Midbrain (tissue), 1 donor: Measurements from ENCODE around the gene CNOT2.
"Not testable (repeated sequence)": the region's sequence is repeated elsewhere in the genome, so short reads cannot be mapped to it uniquely, and the experiment has no call there.

Source experiments
- DNase-seq: peaks from one replicate; lab custom pipeline; 2025; lab: John Stamatoyannopoulos, UW

CNOT2 gene

DNA sequence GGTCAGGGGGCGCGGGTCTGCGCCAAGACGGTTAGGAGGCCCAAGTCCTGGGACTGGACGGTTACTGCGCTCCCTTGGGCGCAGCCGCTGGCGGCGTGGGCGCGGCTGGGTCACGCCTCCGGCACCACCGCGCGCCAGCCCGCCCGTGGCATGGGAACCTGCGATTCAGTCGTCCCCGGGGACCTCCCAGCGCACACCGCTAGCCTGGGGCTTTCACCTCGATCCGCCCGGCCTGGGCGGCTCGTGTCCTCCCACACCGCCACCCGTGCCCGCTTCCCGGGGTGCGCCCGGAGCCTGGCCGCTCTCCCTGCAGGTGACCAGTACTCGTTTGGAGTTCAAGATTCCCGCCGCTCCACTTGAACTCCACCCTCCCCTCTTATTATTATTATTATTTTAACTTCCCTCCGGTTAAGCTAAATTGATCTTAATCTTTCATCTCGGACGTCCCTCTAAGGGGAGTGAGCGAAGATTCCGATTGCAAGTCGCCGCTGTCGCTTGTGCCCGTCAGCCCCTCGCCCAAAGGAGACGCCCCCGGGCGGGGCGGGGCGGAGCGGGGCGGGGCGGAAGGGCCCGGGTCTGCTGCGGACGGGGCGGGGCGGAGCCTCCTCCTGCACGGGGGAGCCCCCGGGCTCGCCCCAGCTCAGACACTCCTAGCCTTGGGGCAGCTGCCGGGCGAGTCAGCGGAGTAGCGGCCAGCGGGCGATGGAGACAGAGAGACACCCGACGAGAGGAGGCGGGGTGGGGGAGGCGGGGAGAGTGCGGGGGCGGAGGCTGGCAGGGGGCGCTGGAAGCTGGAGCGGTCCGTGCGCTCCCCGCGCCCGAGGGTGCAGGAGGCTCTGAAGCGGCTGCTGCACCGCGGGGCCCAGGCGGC, 122.7 kb downstream of the CNOT2 start, which contains the start of gene KCNMB4:
TSS of gene KCNMB4 (plus strand) at position 643 of the 871 bp plus-strand sequence. CDS start 445 bp downstream, outside the sequence.
- DNase-seq: peak; percentile 76

DNA sequence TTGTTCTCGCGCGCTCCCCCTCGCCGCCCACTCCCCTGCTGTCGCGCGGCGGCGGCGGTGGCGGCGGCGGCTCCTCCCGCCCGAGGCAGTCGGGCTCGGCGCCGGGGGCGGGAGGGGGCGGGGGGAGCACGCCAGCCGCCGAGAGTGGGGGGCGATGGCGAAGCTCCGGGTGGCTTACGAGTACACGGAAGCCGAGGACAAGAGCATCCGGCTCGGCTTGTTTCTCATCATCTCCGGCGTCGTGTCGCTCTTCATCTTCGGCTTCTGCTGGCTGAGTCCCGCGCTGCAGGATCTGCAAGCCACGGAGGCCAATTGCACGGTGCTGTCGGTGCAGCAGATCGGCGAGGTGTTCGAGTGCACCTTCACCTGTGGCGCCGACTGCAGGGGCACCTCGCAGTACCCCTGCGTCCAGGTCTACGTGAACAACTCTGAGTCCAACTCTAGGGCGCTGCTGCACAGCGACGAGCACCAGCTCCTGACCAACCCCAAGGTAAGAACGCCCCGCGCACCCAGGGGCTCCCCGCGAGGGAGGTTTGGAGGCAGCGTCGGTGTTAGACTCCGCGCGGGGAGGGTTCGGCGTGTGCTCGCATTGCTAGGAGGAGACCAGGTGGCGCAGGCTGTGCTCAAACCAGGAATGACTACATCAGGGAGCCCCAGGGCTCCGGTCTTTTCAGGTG, 123.5 kb downstream of the CNOT2 start:
- DNase-seq: peak; percentile 30

DNA sequence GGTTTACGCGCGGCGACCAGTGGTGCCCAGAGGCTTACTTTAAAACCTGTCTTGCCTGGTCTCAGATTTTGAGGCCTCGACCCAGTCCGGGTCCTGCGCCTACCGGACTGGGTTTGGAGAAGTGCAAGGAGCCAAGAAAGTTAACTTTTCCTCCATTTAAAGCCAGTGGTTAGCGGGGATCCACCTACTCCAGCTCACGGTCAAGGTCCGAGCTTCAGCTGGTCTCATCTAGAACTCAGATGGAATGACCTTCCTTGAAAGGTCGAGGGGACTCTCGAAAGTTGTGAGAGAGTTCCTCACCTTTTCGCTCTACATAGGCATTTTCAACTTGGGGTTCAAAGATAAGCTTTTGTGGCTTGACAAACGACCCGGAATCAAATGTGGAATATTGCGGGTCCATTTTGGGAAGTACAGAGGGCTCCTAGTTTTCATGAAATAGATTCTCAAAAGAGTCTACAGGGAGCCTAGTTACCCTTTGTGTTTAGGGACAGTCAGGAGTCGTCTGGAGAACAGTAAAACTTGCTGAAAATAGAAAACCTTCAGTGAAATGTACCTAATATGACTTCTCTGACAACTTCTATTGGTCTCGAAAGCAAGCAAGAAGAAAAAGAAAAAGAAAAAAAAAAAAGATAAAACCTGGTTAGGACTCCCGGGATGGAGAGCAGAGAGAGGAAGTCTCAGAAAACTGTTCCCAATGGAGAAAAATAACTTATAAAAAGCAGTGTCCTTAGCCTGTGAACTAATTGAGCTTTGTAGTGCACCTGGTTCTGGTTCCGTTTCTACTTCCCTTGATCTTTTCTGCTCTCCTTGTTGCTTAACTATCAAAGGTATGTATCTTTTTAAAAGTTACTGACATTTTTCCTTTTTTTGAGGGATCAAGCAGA, 124.3 kb downstream of the CNOT2 start:
- DNase-seq: peak; percentile 15

DNA sequence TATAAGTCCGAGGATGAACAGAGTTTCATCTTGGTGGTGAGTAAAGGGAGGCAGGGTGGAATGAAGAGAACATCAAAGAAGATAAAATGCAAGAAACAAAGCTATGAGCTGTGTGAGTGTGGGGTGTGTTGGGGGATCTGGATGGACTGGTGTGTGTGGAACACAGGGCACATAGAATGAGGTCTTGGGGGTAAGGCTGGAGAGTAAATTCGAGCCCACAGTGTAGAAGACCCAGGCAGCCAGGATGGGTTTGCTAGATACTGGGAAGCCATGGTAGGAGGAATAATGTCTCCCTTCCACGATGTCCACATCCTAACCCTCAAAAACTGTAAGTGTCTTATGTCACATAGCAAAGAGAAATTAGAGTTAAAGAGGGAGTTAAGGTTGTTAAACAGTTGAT, 129.6 kb downstream of the CNOT2 start:
- DNase-seq: no peak

DNA sequence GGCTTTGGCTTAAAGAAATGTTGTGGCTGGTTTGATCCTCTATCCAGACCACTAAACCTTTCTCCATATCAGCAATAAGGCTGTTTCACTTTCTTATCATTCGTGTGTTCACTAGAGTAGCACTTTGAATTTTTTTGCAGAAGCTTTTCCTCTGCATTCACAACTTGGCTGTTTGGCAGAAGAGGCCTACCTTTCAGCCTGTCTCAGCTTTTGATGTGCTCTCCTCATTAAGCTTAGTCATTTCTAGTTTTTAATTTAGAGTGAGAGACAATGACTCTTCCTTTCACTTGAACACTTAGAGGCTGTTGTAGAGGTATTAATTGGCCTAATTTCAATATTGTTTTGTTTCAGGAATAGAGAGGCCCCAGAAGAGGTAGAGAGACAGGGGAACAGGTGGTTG, 136.6 kb downstream of the CNOT2 start:
- no peak for DNase-seq

DNA sequence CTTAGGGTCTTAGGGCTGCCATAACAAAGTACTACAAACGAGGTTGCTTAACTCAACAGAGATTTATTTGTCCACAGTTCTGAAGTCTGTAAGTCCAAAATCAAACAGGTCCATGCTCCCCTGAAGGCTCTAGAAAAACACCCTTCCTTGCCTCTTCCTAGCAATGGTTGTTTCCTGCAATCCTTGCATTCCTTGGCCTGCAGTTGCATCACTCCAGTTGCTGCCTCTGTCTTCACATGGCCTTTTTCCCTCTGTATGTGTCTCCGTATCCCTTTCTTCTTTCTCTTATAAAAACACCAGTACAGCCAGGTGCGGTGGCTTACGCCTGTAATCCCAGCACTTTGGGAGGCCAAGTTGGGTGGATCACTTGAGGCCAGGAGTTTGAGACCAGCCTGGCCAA, 140.3 kb downstream of the CNOT2 start:
- DNase-seq: no peak

DNA sequence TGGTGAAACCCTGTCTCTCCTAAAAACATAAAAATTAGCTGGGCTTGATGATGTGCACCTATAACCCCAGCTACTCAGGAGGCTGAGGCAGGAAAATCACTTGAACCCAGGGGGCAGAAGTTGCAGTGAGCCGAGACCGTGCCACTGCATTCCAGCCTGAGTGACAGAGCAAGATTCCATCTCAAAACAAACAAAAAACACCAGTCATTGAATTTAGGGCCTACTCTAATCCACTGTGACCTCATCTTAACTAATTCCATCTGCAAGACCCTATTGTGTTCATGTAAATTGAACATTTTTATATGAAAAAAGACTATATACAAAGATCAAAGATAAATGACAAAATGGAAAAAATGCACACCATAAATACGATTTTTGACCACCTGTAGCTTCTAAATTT, 140.7 kb downstream of the CNOT2 start:
- no peak for DNase-seq

DNA sequence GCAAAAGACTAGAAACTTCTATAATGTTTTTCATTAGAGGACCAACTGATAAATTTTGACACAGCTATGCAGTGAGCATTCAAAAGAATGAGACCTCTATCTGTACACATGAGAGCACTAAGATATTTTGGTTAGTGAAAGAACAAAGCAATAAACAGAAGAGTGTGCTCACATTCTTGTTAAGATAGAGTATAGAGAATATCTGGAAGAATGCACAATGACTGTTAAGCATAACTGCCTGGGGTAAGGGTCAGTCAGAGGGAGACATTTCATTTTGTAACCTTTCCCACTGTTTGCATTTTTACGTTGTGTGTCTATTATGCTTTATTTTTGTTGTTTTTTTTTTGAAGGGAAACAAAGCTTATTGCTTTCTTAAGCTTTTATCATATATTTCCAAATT, 143.5 kb downstream of the CNOT2 start:
- DNase-seq: no peak

DNA sequence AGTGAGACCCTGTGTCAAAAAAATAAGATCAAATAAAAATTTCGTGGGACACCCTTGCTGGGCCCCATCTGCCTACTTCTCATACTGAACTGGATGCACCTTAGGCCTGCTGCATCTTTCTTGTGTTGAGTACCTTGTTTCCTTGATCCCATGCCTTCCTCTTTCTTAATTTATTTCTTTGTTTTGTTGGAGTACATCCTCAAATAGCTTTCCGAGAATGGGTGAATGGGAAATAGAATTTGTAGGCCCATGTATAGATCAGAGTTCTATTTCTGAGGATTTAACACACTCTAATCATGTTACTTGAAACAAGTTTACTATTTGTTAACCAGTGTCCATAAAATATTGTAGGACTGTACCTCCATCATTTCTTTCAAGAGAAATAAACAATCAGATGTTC, 146.4 kb downstream of the CNOT2 start:
- no peak for DNase-seq

DNA sequence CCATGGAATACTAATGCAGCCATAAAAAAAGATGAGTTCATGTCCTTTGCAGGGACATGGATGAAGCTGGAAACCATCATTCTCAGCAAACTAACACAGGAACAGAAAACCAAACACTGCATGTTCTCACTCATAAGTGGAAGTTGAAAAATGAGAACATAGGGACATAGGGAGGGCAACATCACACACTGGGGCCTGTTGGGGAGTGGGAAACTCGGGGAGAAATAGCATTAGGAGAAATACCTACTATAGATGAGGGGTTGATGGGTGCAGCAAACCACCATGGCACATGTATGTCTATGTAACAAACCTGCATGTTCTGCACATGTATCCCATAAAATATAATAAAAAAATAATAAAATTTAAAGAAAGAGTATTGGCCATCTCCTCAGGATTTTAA, 149.4 kb downstream of the CNOT2 start:
- DNase-seq: not testable (repeated sequence)

DNA sequence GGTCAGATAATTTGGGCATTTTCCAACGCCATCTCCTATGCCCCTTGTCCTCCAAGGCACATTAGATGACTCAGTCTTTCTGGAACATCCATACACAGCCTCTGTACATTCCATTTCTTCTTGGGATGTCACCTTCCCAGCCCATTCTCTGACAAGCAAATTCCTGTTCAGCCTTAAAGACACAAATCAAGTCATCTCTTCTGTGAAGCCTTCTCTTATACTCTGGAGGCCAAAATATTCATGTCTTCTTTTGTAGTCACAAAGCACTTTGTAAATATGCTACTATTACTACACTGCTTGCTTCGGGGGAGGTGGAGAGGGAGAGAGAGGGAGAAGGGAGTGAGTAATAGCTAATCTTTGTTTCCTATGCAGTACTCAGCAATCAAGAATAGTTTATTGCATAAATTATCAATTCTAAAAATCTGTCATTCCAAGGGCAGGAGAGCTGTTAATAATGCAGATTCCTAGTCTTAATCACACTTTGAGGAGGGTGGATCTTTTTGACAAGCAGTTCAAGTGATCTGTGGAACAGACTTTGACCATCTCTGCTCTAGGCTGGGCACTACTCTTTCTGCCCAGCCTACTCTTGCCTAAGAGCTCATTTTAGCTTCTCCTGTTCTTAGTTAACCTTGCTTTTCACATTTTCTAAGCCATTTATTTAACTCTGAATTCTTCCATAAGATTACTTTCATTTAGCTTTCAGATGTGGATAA, 150.7 kb downstream of the CNOT2 start:
- DNase-seq: no peak

DNA sequence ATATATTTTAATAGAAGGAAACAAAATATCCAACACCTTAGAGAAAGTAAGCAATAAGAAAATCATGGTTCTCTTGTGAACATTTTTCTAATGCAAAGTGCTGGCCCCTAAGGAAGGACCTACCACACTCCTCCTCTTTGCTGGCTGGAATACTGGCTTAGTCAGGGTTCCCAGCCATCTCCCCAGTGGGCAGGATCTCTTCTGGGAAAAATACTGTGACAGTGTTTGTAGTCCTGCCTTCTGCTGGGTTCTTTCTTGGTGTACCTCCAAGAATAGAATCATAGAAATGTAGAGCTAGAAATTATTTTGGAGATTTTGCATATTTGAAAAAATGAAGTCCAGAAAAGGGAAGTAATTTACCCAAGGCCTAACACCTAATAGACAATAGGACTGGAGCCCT, 154.8 kb downstream of the CNOT2 start:
- no peak for DNase-seq

DNA sequence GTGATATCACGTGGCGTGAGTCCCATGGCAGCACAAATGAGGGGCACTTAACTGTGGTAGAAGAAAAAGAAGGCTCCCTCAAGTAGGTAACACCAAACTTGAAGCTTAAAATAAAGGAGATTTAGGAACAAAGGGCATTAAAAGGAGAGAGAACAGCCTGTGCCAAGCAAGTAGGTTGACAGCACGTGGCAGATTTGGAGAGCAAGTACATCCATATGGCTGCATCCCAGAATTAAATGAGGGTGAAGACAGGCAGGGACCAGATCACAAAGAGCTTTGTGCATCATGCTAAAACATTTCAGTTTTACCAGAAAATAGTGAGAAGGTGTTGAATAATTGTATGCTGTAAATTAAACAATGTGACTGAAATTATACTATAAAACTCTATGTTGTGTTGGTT, 155.6 kb downstream of the CNOT2 start:
- no peak for DNase-seq

DNA sequence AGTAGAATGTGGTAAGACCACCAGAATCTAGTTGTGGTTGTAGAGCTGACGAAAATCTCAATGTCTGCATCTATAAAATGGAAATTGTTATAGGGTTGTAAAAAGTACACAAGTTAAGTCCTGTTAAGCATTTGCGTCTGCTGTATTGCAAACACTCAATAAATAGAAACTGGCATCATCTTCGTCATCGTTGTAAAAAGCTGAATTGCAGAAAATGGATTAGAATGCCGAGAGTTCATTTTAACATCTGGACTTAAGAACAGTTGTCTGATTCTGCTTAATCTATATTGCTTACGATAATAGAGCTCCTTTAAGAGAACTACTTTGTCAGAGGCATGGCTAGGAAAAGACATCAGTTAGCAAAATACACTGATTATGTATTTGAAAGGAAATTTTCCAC, 156.1 kb downstream of the CNOT2 start:
- DNase-seq: no peak

DNA sequence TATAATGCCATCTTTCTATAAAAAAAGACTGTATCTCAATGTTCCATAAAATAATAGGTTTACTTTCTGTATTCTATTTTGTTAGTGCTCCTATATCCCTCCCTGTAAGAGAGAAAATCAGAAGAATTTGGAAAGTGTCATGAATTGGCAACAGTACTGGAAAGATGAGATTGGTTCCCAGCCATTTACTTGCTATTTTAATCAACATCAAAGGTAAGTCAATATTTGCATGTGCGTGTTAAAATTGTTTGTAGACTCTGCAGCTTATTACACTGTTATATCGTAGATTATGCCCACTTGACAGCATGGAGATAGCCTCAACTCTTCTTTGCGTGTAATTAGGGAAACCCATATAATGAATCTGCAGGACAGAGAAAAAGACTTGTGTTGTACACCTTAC, 156.9 kb downstream of the CNOT2 start:
- no peak for DNase-seq

DNA sequence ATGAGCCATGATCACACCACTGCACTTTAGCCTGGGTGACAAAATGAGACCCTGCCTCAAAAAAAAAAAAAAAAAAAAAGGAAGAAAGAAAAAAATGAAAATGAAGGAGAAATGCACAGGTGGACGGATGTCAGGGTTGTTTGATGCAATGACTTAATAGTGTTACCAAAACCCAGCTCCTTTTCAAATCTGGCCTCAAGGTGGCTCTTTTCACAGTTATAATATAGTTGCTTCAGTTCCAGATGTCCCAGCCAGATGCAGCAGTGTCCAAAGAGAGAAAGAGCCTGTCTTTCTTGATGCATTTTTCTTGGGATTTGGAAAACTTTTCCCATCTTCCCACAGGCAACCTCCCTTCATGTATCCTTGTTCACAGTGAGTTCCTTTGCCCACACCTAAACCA, 159.4 kb downstream of the CNOT2 start:
- no peak for DNase-seq

DNA sequence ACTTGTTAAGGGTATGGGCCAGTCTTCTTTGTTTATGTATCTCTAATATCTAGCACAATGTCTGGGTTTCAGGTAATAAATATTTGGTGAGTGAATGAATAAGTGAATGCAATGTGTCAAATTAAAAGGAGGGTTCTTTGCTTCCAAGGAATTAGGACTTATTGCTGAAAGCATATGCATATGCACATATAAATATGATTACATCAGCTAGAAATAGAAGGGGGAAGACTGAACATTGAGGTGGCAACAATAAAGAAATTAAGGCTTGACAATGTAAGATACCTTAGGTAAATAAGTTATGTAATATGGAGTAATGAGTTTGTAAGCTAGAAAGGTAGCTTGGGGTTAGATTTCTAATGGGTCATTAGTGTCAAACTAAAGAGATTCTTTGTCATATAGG, 160.6 kb downstream of the CNOT2 start:
- DNase-seq: no peak
